ENCODE measurements around the gene EOMES. TPM values are rescaled to one million over a fixed set of nuclear protein-coding genes. Genes with fewer than 3 reads are reported as not detected.

The EOMES gene
- total and polyA plus RNA-seq, 2 of the 4 experiments (the other 2 are of a cell fraction) = not detected

DNA sequence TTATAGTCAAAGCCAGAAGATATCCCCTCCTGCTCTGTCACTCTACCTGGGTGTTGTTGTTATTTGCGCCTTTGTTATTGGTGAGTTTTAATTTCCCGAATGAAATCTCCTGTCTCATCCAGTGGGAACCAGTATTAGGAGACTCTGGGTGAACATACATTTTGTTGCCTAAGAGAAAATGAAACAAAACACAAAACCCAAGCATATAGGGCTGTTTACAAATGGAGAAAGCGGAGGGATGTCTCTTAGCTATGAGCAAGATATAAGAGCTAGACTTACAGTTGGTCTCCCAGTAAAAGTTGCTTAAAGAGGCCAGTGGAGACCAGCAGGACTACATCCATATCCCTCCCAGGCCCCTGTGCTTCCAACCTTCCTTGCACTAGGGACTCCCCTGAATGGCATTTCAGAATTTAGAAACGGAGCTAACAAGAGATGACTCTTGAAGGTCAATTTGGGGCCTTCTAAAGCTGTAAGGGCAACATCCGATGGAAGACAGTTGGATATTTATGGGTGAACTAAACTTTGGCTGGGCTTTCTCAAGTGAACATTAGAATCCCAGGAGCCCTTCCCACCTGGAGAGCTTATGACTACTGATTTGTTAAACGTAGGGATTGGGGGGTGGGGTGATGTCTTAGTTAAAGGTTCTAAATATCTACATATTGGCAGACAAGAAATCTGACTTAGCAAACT lies 2.7 kb downstream of the EOMES start:
- H3K9me1 ChIP-seq (ENCODE audit: insufficient read depth, low read length) = no peaks in the 10 kb centered on the region; the same call in 1 of the 2 replicates
- POLR2A ChIA-PET (ENCODE audit: unreplicated experiment) = no interaction called here
- ATAC-seq (ENCODE audit: low read depth) (no peak), DNase-seq (no peak)
- H2BK120ac ChIP-seq (ENCODE audit: low read depth, low read length) = no peak overlapping the region
- H3K4me3 ChIP-seq (ENCODE audit: insufficient read depth, low read depth, low read length) = no peak overlapping the region
- H2BK15ac ChIP-seq (ENCODE audit: low read depth, low read length) = no peak overlapping the region
- no peaks in the 10 kb centered on the region for H3K79me1 ChIP-seq (ENCODE audit: low read depth in 1 of 2, low read length in 2 of 2)
- dilution Hi-C loops (cut with HindIII; ENCODE audit: low sequenced_read_pairs, unreplicated experiment) = no loop called here
- no peaks in the 10 kb centered on the region; the same call in 1 of the 2 replicates for H3K9me3 ChIP-seq (ENCODE audit: control insufficient read depth, insufficient read depth, low read length)
- no peak overlapping the region for H2AFZ ChIP-seq (replicated peaks; ENCODE audit: low read length, poor library complexity)
- no peak overlapping the region for H2AK5ac ChIP-seq (ENCODE audit: low read depth, low read length)
- H3K27ac ChIP-seq (ENCODE audit: insufficient read depth, low read length) = no peak overlapping the region
- in situ Hi-C loops (cut with MboI; ENCODE audit: low sequenced_read_pairs) = no loop called here
- no peak overlapping the region for H3K4me2 ChIP-seq (ENCODE audit: low read depth, low read length)
- intact Hi-C loops (cut with micrococcal nuclease) = no loop called here
- no peak overlapping the region for H4K91ac ChIP-seq (ENCODE audit: insufficient read depth, low read depth, low read length)
- H3K27me3 ChIP-seq (ENCODE audit: control insufficient read depth, insufficient read depth, low read length) = peaks cover 90% of the 10 kb centered on the region
- 24% methylated on average over 2 of the region's 6 CpGs; no CpG with 5 or more reads in 1 of the 2 experiments for WGBS, 2 experiments (ENCODE audit: extremely low coverage in 2 of 2, insufficient read length in 1 of 2)
- no peak overlapping the region for H3K56ac ChIP-seq (ENCODE audit: extremely low read depth, insufficient read depth, low read length)
- peaks cover 8% of the 10 kb centered on the region; the same call in 1 of the 2 replicates for H3K4me1 ChIP-seq (ENCODE audit: control insufficient read depth, insufficient read depth, low read length)
- CTCF ChIA-PET = interaction anchor here (1.0 kb wide), 1 partner anchor 39 kb away, joined by 3 read pairs; no protein-coding TSS in a partner anchor
- no TSS peak for BruUV-seq (replicated peaks)
- H3K18ac ChIP-seq (ENCODE audit: low read depth, low read length) = no peak overlapping the region
- H4K8ac ChIP-seq (ENCODE audit: low read depth in 2 of 2, low read length in 2 of 2) = no peak overlapping the region
- no peak overlapping the region for H4K5ac ChIP-seq (ENCODE audit: low read depth, low read length)
- no peaks in the 10 kb centered on the region for H4K20me1 ChIP-seq (ENCODE audit: insufficient read depth, low read length)
- H2BK20ac ChIP-seq (ENCODE audit: low read depth, low read length) = no peak overlapping the region
- H2AK9ac ChIP-seq (replicated peaks; ENCODE audit: low read depth, low read length, poor library complexity) = no peak overlapping the region
- H3K23ac ChIP-seq (ENCODE audit: low read depth, low read length) = no peak overlapping the region
- no peak overlapping the region for H2BK5ac ChIP-seq (ENCODE audit: low read depth, low read length, poor library complexity, severe bottlenecking)
- no peak overlapping the region for H3K4ac ChIP-seq (ENCODE audit: low read depth, low read length)
- H3K36me3 ChIP-seq (ENCODE audit: control insufficient read depth, insufficient read depth, low read length) = no peaks in the 10 kb centered on the region
- no peak overlapping the region for H3K9ac ChIP-seq (ENCODE audit: low read depth, low read length)
- H3K14ac ChIP-seq (replicated peaks; ENCODE audit: low read depth, low read length) = no peak overlapping the region
- TF ChIP-seq, protein P1, sequence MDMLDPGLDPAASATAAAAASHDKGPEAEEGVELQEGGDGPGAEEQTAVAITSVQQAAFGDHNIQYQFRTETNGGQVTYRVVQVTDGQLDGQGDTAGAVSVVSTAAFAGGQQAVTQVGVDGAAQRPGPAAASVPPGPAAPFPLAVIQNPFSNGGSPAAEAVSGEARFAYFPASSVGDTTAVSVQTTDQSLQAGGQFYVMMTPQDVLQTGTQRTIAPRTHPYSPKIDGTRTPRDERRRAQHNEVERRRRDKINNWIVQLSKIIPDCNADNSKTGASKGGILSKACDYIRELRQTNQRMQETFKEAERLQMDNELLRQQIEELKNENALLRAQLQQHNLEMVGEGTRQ (IDR thresholded peaks at IDR 0.05; ENCODE audit: low read depth, low read length) = no peak
- TF ChIP-seq FOS (IDR thresholded peaks at IDR 0.05; ENCODE audit: low read depth, low read length) (no peak), CEBPB (IDR thresholded peaks at IDR 0.05; ENCODE audit: low read depth, low read length) (no peak), SMC3 (IDR thresholded peaks at IDR 0.05; ENCODE audit: low read depth, low read length) (no peak)
